Gastrocnemius medialis (tissue), 4 donors: Measurements from ENCODE around the gene TUBB2B. TPM values are rescaled to one million over a fixed set of nuclear protein-coding genes. Genes with fewer than 3 reads are reported as not detected.
"Not testable (repeated sequence)": the region's sequence is repeated elsewhere in the genome, so short reads cannot be mapped to it uniquely, and the experiment has no call there.

Experiments
- ATAC-seq, 2 donors: fragments of 150-250 bp; one replicate each; pipeline ENCODE4 v1.9.1; 2016
- DNase-seq, 2 donors: peaks; one replicate each; pipeline ENCODE4 v3.0.0-alpha.2; 2019
- H3K27ac ChIP-seq, 4 donors: fragments of 200-600 bp; sonication (generic); 1 replicate in 1 of 4; 2 replicates in 3 of 4; pipeline ENCODE4 v1.5.1; 2016 to 2018; ENCODE audit warnings: mild to moderate bottlenecking in 2 of 4, moderate library complexity in 1 of 4
- H3K27me3 ChIP-seq, 3 donors: fragments of 200-600 bp; sonication (generic) in 2 of 3; 1 replicate in 1 of 3; 2 replicates in 2 of 3; pipeline versions ENCODE4 v1.5.1 to v1.6.0; 2016 to 2019; ENCODE audit warnings: mild to moderate bottlenecking in 1 of 3, moderate library complexity in 1 of 3
- H3K36me3 ChIP-seq, 2 donors: fragments of 200-600 bp; sonication (generic) in 1 of 2; one replicate each; pipeline ENCODE4 v1.5.1; 2017 to 2018
- H3K4me1 ChIP-seq, 2 donors: fragments of 200-600 bp; sonication (generic) in 1 of 2; one replicate each; pipeline ENCODE4 v1.5.1; 2016 to 2017; ENCODE audit warnings: mild to moderate bottlenecking in 2 of 2
- H3K4me3 ChIP-seq, 4 donors: fragments of 200-600 bp; sonication (generic) in 3 of 4; 1 replicate in 1 of 4; 2 replicates in 3 of 4; pipeline ENCODE4 v1.5.1; 2016 to 2019; ENCODE audit warnings: mild to moderate bottlenecking in 2 of 4
- H3K9me3 ChIP-seq, 3 donors: fragments of 200-600 bp; sonication (generic) in 2 of 3; 1 replicate in 1 of 3; 2 replicates in 2 of 3; pipeline ENCODE4 v1.5.1; 2016 to 2019
- CTCF ChIP-seq, 5 experiments: fragments of 450-650 bp in 3 of 5; fragments of 200-600 bp in 2 of 5; sonication (generic) in 2 of 5; IDR thresholded peaks in 4 of 5; conservative IDR thresholded peaks in 1 of 5; 1 replicate in 4 of 5; 2 replicates in 1 of 5; pipeline ENCODE4 v1.5.1; 2016 to 2019; ENCODE audit warnings: antibody characterized with exemption in 5 of 5, mild to moderate bottlenecking in 3 of 5, moderate library complexity in 3 of 5
- POLR2A ChIP-seq, 2 donors: fragments of 450-650 bp; IDR thresholded peaks; one replicate each; pipeline ENCODE4 v1.6.1; 2017; ENCODE audit warnings: antibody characterized with exemption in 2 of 2, mild to moderate bottlenecking in 2 of 2, moderate library complexity in 2 of 2
- in situ Hi-C, 4 donors: fragments of 200-750 bp; cut with MboI; loops; one replicate each; pipeline versions ENCODE4 v1.15.0 to v1.8.0; 2017; ENCODE audit warnings: low sequenced_read_pairs in 4 of 4
- intact Hi-C: fragments of 100-400 bp; cut with DNase I; formaldehyde crosslinking; loops from one replicate; pipeline ENCODE4 v1.15.1; 2023; ENCODE audit warnings: low total_unique reads
- total RNA-seq, 4 donors: library from RNA; depleted of rRNA; stranded (reverse); fragments of >200 nt; gene quantifications; one replicate each; pipeline versions ENCODE4 v1.1.0 to v1.2.3, GENCODE V29; 2016

Gene TUBB2B
- total RNA-seq, 4 donors from 2014 or later: 1.5 to 3.5 (median 1.9) TPM

- Histone ChIP-seq H3K9me3 (no peaks in the 10 kb centered on the region), H3K4me1 (peaks cover 3 to 10% of the 10 kb centered on the region in 2 donors), H3K27ac (no peak overlapping the region), H3K36me3 (no peaks in the 10 kb centered on the region), H3K4me3 (no peak overlapping the region), H3K27me3 (peaks cover 7 to 35% (median 24%) of the 10 kb centered on the region in 3 donors)
- intact Hi-C loops: no loop called here
- in situ Hi-C loops: loop anchor here in 1 of 4 donors (5.0 kb wide), 1 partner anchor 118 kb away; no protein-coding TSS in a partner anchor
- TF ChIP-seq CTCF (IDR thresholded peaks at IDR 0.05 in 4 of 5, conservative IDR thresholded peaks at IDR 0.05 in 1 of 5) (no peak), POLR2A (IDR thresholded peaks at IDR 0.05) (no peak)
- ATAC-seq (no peak), DNase-seq (no peak)
These were observed 17.8 kb upstream of the TUBB2B start for GRCh38 chr6:3245216-3245615.

GRCh38 chr6:3244832-3245161 lies 17.3 kb upstream of the TUBB2B start:
- intact Hi-C loops: not testable (repeated sequence)
- in situ Hi-C loops: loop anchor here in 1 of 4 donors (5.0 kb wide), 1 partner anchor 117 kb away; no protein-coding TSS in a partner anchor

GRCh38 chr6:3244003-3244831 lies 16.8 kb upstream of the TUBB2B start:
- peaks cover 7 to 27% (median 16%) of the 10 kb centered on the region in 3 donors for H3K27me3 ChIP-seq
- TF ChIP-seq CTCF (IDR thresholded peaks at IDR 0.05 in 4 of 5, conservative IDR thresholded peaks at IDR 0.05 in 1 of 5) (no peak), POLR2A (IDR thresholded peaks at IDR 0.05) (no peak)
- H3K27ac ChIP-seq: no peak overlapping the region
- no peak overlapping the region for H3K4me3 ChIP-seq
- peaks cover 3 to 10% of the 10 kb centered on the region in 2 donors for H3K4me1 ChIP-seq
- no peak for DNase-seq
- in situ Hi-C loops: no loop called here
- intact Hi-C loops: no loop called here
- H3K9me3 ChIP-seq: no peaks in the 10 kb centered on the region
- H3K36me3 ChIP-seq: no peaks in the 10 kb centered on the region
- no peak for ATAC-seq

More at GRCh38 chr6:3244832-3245161, 17.3 kb upstream of the TUBB2B start:
- H3K9me3 ChIP-seq, H3K4me1 ChIP-seq, DNase-seq, H3K27ac ChIP-seq, H3K4me3 ChIP-seq, ATAC-seq, H3K36me3 ChIP-seq: not testable (repeated sequence)
- peaks cover 7 to 30% (median 20%) of the 10 kb centered on the region in 3 donors for H3K27me3 ChIP-seq

GRCh38 chr6:3242768-3243167 lies 15.3 kb upstream of the TUBB2B start:
- Histone ChIP-seq H3K4me1 (peaks cover 0 to under 1% of the 10 kb centered on the region in 2 donors), H3K27me3 (peaks cover 7 to 25% (median 13%) of the 10 kb centered on the region in 3 donors), H3K4me3 (no peak overlapping the region), H3K27ac (no peak overlapping the region), H3K36me3 (no peaks in the 10 kb centered on the region), H3K9me3 (no peaks in the 10 kb centered on the region)
- no peak for ATAC-seq
- no peak for TF ChIP-seq CTCF (IDR thresholded peaks at IDR 0.05 in 4 of 5, conservative IDR thresholded peaks at IDR 0.05 in 1 of 5)
- no peak for TF ChIP-seq POLR2A (IDR thresholded peaks at IDR 0.05)
- DNase-seq: no peak
- in situ Hi-C loops: no loop called here
- intact Hi-C loops: no loop called here

GRCh38 chr6:3241745-3242144 lies 14.3 kb upstream of the TUBB2B start:
- ATAC-seq, DNase-seq, H3K36me3 ChIP-seq, H3K27ac ChIP-seq, H3K9me3 ChIP-seq, intact Hi-C loops, in situ Hi-C loops, H3K4me1 ChIP-seq, H3K4me3 ChIP-seq: not testable (repeated sequence)
- H3K27me3 ChIP-seq: peaks cover 11 to 19% (median 18%) of the 10 kb centered on the region in 3 donors
